Transverse colon (tissue), 4 donors: ENCODE results near the gene PTGFR. TPM values are rescaled to one million over a fixed set of nuclear protein-coding genes. Genes with fewer than 3 reads are reported as not detected.
A peak's percentile ranks its signal among the peaks of the same experiment; 100 is the strongest.

Experiments
- DNase-seq: peaks from one replicate; pipeline ENCODE4 v3.0.0-alpha.2; 2019
- H3K27ac ChIP-seq, 4 donors: fragments of 200-600 bp; sonication (generic); 2 replicates each; pipeline ENCODE4 v1.5.1; 2016 to 2018; ENCODE audit warnings: inconsistent platforms in 4 of 4
- H3K27me3 ChIP-seq: fragments of 200-600 bp; sonication (generic); 2 replicates; pipeline ENCODE4 v1.5.1; 2017; ENCODE audit warnings: inconsistent platforms
- H3K36me3 ChIP-seq, 4 donors: fragments of 200-600 bp; sonication (generic); 2 replicates each; pipeline ENCODE4 v1.5.1; 2017 to 2019; ENCODE audit warnings: inconsistent platforms in 4 of 4
- H3K4me1 ChIP-seq, 4 donors: fragments of 200-600 bp; sonication (generic); 2 replicates each; pipeline ENCODE4 v1.5.1; 2017 to 2020; ENCODE audit warnings: inconsistent platforms in 4 of 4
- H3K4me3 ChIP-seq, 4 donors: fragments of 200-600 bp; sonication (generic); 1 replicate in 1 of 4; 2 replicates in 3 of 4; pipeline versions ENCODE4 v1.5.1 to v1.6.1; 2017 to 2019; ENCODE audit warnings: inconsistent platforms in 4 of 4
- H3K9me3 ChIP-seq, 2 donors: fragments of 200-600 bp; sonication (generic); 2 replicates each; pipeline ENCODE4 v1.5.1; 2017 to 2019; ENCODE audit warnings: inconsistent platforms in 2 of 2
- EP300 ChIP-seq: sonication (generic); formaldehyde crosslinking; IDR thresholded peaks from one replicate; pipeline ENCODE4 v1.6.1; 2017; ENCODE audit warnings: antibody characterized with exemption, low read depth
- POLR2A ChIP-seq: fragments of 450-650 bp; IDR thresholded peaks from one replicate; pipeline ENCODE4 v1.6.1; 2016; ENCODE audit warnings: antibody characterized with exemption, mild to moderate bottlenecking, moderate library complexity
- POLR2AphosphoS5 ChIP-seq, 3 donors: sonication (generic); formaldehyde crosslinking; IDR thresholded peaks; one replicate each; pipeline ENCODE4 v1.6.1; 2016; ENCODE audit warnings: antibody characterized with exemption in 3 of 3
- WGBS, 2 donors: methylation state at CpG; one replicate each; pipeline ENCODE4 v1.1.5; 2018; ENCODE audit warnings: low coverage in 1 of 2; 5-methylcytosine and 5-hydroxymethylcytosine counted together
- in situ Hi-C, 4 donors: fragments of 200-750 bp; cut with MboI; loops; one replicate each; pipeline versions ENCODE4 v1.15.0 to v1.15.1; 2017; ENCODE audit warnings: low sequenced_read_pairs in 3 of 4, low pct_ligation_motif_present in 1 of 4, low pct_unique_long_range_greater_than_20kb in 1 of 4
- intact Hi-C: fragments of 100-400 bp; cut with DNase I; formaldehyde crosslinking; loops from one replicate; pipeline ENCODE4 v1.15.1; 2023; ENCODE audit warnings: low total_unique reads
- total RNA-seq, 4 donors: library from RNA; depleted of rRNA; stranded (reverse); fragments of >200 nt; gene quantifications; one replicate each; pipeline ENCODE4 v1.1.0, GENCODE V29; 2016
- TF ChIP-seq, protein P1 (sequence below), 5 experiments: fragments of 200-600 bp in 3 of 5; fragments of 450-650 bp in 2 of 5; sonication (generic) in 3 of 5; IDR thresholded peaks; 1 replicate in 2 of 5; 2 replicates in 3 of 5; pipeline ENCODE4 v1.5.1; 2016 to 2017; ENCODE audit warnings: antibody characterized with exemption in 5 of 5, inconsistent platforms in 3 of 5, mild to moderate bottlenecking in 2 of 5, moderate library complexity in 1 of 5

The PTGFR gene, protein sequence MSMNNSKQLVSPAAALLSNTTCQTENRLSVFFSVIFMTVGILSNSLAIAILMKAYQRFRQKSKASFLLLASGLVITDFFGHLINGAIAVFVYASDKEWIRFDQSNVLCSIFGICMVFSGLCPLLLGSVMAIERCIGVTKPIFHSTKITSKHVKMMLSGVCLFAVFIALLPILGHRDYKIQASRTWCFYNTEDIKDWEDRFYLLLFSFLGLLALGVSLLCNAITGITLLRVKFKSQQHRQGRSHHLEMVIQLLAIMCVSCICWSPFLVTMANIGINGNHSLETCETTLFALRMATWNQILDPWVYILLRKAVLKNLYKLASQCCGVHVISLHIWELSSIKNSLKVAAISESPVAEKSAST
- total RNA-seq, result 1 to 10 TPM in 2 of 4 donors, under 1 TPM in 2; 0.40 to 4.1 (median 0.97) TPM

DNA sequence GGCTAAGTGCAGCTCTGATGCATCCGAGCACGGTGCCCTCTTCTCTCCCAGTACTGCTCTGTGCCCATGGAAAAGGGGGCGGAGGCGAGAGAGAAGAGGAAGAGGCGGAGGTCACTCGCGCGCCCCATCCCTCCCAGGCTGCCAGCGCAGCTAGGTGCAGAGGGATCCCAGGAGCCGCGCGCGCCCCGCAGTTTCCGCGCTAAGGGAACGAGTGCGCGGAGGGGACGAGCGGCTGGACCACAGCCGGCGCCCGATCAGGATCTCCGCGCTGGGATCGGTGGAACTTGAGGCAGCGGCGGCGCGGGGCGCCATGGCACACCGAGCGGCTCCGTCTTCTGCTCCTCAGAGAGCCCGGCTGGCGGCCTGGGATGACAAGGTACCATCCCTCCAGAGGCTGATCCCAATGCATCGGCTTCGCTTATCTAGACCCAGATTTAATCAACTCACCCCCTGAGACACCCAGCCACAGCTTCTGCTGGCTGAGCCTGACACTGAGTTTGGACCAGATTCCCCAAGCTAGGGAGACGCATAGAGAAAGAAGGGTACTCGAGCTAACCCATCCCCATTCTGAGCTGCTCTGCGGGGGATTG, at the start of gene PTGFR:
Gene PTGFR, plus strand, starts transcription at position 114 of the 590 bp plus-strand sequence. CDS start 1,770 bp downstream, outside the sequence.
- Histone ChIP-seq H3K4me1 (peaks cover 0 to 4% (median 0%) of the 10 kb centered on the region in 4 donors), H3K36me3 (no peaks in the 10 kb centered on the region), H3K4me3 (peak within 1 kb of the TSS; percentile 29 to 47 (median 37)), H3K27ac (peak within 1 kb of the TSS; percentile 60 to 81 (median 72)), H3K9me3 (no peaks in the 10 kb centered on the region), H3K27me3 (peaks cover 22% of the 10 kb centered on the region)
- no peak for TF ChIP-seq EP300
- TF ChIP-seq, protein P1, sequence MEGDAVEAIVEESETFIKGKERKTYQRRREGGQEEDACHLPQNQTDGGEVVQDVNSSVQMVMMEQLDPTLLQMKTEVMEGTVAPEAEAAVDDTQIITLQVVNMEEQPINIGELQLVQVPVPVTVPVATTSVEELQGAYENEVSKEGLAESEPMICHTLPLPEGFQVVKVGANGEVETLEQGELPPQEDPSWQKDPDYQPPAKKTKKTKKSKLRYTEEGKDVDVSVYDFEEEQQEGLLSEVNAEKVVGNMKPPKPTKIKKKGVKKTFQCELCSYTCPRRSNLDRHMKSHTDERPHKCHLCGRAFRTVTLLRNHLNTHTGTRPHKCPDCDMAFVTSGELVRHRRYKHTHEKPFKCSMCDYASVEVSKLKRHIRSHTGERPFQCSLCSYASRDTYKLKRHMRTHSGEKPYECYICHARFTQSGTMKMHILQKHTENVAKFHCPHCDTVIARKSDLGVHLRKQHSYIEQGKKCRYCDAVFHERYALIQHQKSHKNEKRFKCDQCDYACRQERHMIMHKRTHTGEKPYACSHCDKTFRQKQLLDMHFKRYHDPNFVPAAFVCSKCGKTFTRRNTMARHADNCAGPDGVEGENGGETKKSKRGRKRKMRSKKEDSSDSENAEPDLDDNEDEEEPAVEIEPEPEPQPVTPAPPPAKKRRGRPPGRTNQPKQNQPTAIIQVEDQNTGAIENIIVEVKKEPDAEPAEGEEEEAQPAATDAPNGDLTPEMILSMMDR (IDR thresholded peaks at IDR 0.05), result no peak
- no peak for TF ChIP-seq POLR2AphosphoS5 (IDR thresholded peaks at IDR 0.05)
- no peak for TF ChIP-seq POLR2A
- intact Hi-C loops, result no loop called here
- in situ Hi-C loops, result no loop called here
- WGBS, 2 donors, result 39% methylated on average over 23 of the region's 42 CpGs; no CpG with 5 or more reads in 1 of the 2 donors
- no peak for DNase-seq

DNA sequence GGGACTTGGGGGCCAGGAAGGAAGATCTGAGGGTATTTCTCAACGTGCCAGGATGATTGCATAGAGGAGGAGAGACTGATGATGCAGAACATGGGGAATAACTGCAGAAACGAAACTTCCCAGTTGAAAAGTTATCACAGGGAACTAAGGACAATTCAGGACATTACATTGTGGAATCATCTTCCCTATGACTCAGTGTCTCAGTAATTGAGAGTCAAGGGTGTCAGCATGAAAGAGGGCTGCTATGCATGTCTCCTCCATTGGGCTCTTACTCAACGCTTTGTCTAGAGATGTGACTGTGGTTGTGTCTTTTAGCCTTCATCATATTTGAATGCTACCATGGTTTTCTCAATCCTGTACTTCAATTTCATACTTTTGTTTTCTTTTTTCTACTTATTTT, 48.9 kb upstream of the PTGFR start:
- WGBS, 2 donors, result 60 to 72% methylated on average over 3 of the region's 3 CpGs
- Histone ChIP-seq H3K9me3 (no peaks in the 10 kb centered on the region), H3K27ac (no peak overlapping the region), H3K4me1 (no peaks in the 10 kb centered on the region), H3K36me3 (no peaks in the 10 kb centered on the region), H3K27me3 (no peaks in the 10 kb centered on the region), H3K4me3 (no peak overlapping the region)
- intact Hi-C loops, result no loop called here
- no peak for DNase-seq
- TF ChIP-seq, protein P1 (IDR thresholded peaks at IDR 0.05), result no peak
- TF ChIP-seq EP300 (no peak), POLR2A (no peak), POLR2AphosphoS5 (IDR thresholded peaks at IDR 0.05) (no peak)
- in situ Hi-C loops, result no loop called here

DNA sequence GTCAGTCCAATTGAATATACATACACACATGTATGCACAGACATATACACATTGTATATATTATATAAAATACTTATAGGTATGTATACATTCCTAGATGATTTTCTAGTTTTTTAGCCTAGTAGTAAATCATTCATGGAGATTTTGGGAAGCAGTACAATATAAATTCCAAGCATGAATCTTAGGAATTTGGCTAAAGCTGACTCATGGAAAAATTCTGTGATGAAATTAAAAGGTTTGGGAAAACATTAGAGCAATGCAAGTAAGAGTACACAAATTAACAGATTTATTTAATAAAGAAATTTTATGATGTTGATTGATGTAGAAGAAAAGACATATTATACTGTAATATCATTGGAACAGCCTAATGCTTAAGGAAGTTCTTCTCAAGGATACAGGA, 43.7 kb upstream of the PTGFR start:
- Histone ChIP-seq H3K36me3 (no peaks in the 10 kb centered on the region), H3K4me1 (no peaks in the 10 kb centered on the region), H3K27me3 (no peaks in the 10 kb centered on the region), H3K9me3 (no peaks in the 10 kb centered on the region), H3K4me3 (no peak overlapping the region), H3K27ac (no peak overlapping the region)
- TF ChIP-seq, protein P1 (IDR thresholded peaks at IDR 0.05), result no peak
- TF ChIP-seq POLR2A (no peak), EP300 (no peak), POLR2AphosphoS5 (IDR thresholded peaks at IDR 0.05) (no peak)
- intact Hi-C loops (no loop called here), in situ Hi-C loops (no loop called here)
- no peak for DNase-seq

DNA sequence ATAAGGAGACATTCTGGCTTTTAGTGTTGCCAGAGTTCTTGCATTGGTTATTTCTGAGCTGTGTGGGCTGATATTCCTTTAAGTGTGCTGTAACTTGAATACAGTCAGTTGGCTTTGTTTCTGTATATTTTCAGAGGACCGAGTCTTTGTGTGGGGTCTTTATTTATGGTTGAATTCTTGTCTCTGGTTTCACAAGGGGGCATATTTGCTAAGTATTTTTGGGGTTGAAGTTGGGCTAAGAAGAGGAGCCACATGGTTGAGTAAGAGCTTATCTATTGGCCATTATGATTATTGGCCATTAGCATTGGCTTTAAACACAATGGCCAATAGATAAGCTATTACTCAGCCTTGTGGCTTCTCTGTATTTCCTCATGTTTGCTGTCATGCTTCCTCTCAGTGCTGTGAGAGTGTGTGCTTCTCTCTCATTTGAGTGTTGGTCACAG, 26.3 kb upstream of the PTGFR start:
- Histone ChIP-seq H3K4me1 (no peaks in the 10 kb centered on the region), H3K9me3 (peaks cover 0 to 12% of the 10 kb centered on the region in 2 donors), H3K4me3 (no peak overlapping the region), H3K36me3 (no peaks in the 10 kb centered on the region), H3K27ac (no peak overlapping the region), H3K27me3 (no peaks in the 10 kb centered on the region)
- WGBS, 2 donors, result 74% methylated on average over 1 of the region's 1 CpG; no CpG with 5 or more reads in 1 of the 2 donors
- in situ Hi-C loops, result no loop called here
- intact Hi-C loops, result no loop called here
- TF ChIP-seq POLR2AphosphoS5 (IDR thresholded peaks at IDR 0.05), result no peak
- no peak for TF ChIP-seq EP300
- TF ChIP-seq POLR2A, result no peak
- TF ChIP-seq, protein P1 (IDR thresholded peaks at IDR 0.05), result no peak
- no peak for DNase-seq
